Liver (tissue), 9 donors: ENCODE results near the gene SPAG16. TPM values are rescaled to one million over a fixed set of nuclear protein-coding genes. Genes with fewer than 3 reads are reported as not detected.

Experiments
- DNase-seq: peaks from one replicate; pipeline ENCODE4 v3.0.0-alpha.2; 2017; ENCODE audit warnings: low spot score
- H3K27ac ChIP-seq, 2 donors: one replicate each; pipeline ENCODE4 v1.7.0; 2013; ENCODE audit warnings: inconsistent platforms in 2 of 2, low read length in 2 of 2, control low read depth in 1 of 2, low read depth in 1 of 2, mild to moderate bottlenecking in 1 of 2
- H3K27me3 ChIP-seq, 4 donors: one replicate each; pipeline versions ENCODE4 v1.6.1 to v1.7.0; 2013; ENCODE audit warnings: low read length in 3 of 4, inconsistent platforms in 1 of 4, mild to moderate bottlenecking in 1 of 4, moderate library complexity in 1 of 4; ENCODE audit not compliant: control insufficient read depth in 4 of 4, insufficient read depth in 4 of 4
- H3K36me3 ChIP-seq, 4 donors: one replicate each; pipeline versions ENCODE4 v1.6.1 to v1.7.0; 2013; ENCODE audit warnings: low read length in 3 of 4, mild to moderate bottlenecking in 3 of 4, low read depth in 1 of 4, moderate library complexity in 1 of 4; ENCODE audit not compliant: control insufficient read depth in 4 of 4, insufficient read depth in 3 of 4
- H3K4me1 ChIP-seq, 4 donors: one replicate each; pipeline versions ENCODE4 v1.6.1 to v1.7.0; 2013; ENCODE audit warnings: low read length in 3 of 4, mild to moderate bottlenecking in 3 of 4, moderate library complexity in 1 of 4; ENCODE audit not compliant: control insufficient read depth in 4 of 4, insufficient read depth in 4 of 4
- H3K4me3 ChIP-seq, 3 donors: one replicate each; pipeline versions ENCODE4 v1.6.1 to v1.7.0; 2013; ENCODE audit warnings: low read length in 3 of 3, control low read depth in 1 of 3, low read depth in 1 of 3, mild to moderate bottlenecking in 1 of 3
- H3K9ac ChIP-seq, 2 donors: one replicate each; pipeline ENCODE4 v1.7.0; 2013; ENCODE audit warnings: low read length in 2 of 2, mild to moderate bottlenecking in 2 of 2, moderate library complexity in 2 of 2, control low read depth in 1 of 2, low read depth in 1 of 2
- H3K9me3 ChIP-seq, 4 donors: one replicate each; pipeline versions ENCODE4 v1.6.1 to v1.7.0; 2013; ENCODE audit warnings: low read length in 3 of 4; ENCODE audit not compliant: control insufficient read depth in 4 of 4
- EGR1 ChIP-seq, 2 donors: IDR thresholded peaks; 2 replicates each; pipeline ENCODE4 v1.6.1; 2016 to 2018; ENCODE audit warnings: antibody characterized with exemption in 2 of 2, low read depth in 2 of 2
- FOXA1 ChIP-seq: IDR thresholded peaks from 2 replicates; pipeline ENCODE4 v1.6.1; 2016; ENCODE audit warnings: antibody characterized with exemption
- FOXA2 ChIP-seq: IDR thresholded peaks from 2 replicates; pipeline ENCODE4 v1.6.1; 2016; ENCODE audit warnings: antibody characterized with exemption
- GABPA ChIP-seq, 2 donors: IDR thresholded peaks in 1 of 2; conservative IDR thresholded peaks in 1 of 2; 2 replicates each; pipeline ENCODE4 v1.6.1; 2016; ENCODE audit warnings: antibody characterized with exemption in 2 of 2, mild to moderate bottlenecking in 1 of 2, moderate library complexity in 1 of 2
- HNF4A ChIP-seq, 2 donors: conservative IDR thresholded peaks; 2 replicates each; pipeline ENCODE4 v1.6.1; 2016; ENCODE audit warnings: antibody characterized with exemption in 2 of 2, mild to moderate bottlenecking in 2 of 2
- HNF4G ChIP-seq: IDR thresholded peaks from 2 replicates; pipeline ENCODE4 v1.6.1; 2016; ENCODE audit warnings: antibody characterized with exemption
- JUND ChIP-seq, 2 donors: IDR thresholded peaks; 2 replicates each; pipeline ENCODE4 v1.6.1; 2016; ENCODE audit warnings: antibody characterized with exemption in 2 of 2
- NR2F2 ChIP-seq: IDR thresholded peaks from 2 replicates; pipeline ENCODE4 v1.6.1; 2016; ENCODE audit warnings: antibody characterized with exemption
- RAD21 ChIP-seq, 2 donors: IDR thresholded peaks; 2 replicates each; pipeline ENCODE4 v1.6.1; 2016; ENCODE audit warnings: antibody characterized with exemption in 2 of 2, mild to moderate bottlenecking in 2 of 2
- RXRA ChIP-seq, 2 donors: IDR thresholded peaks; 2 replicates each; pipeline ENCODE4 v1.6.1; 2017 to 2018; ENCODE audit warnings: antibody characterized with exemption in 2 of 2, mild to moderate bottlenecking in 1 of 2
- SP1 ChIP-seq: IDR thresholded peaks from 2 replicates; pipeline ENCODE4 v1.6.1; 2018; ENCODE audit warnings: antibody characterized with exemption, mild to moderate bottlenecking
- TAF1 ChIP-seq: conservative IDR thresholded peaks from 2 replicates; pipeline ENCODE4 v1.6.1; 2016; ENCODE audit warnings: antibody characterized with exemption, mild to moderate bottlenecking
- YY1 ChIP-seq: IDR thresholded peaks from 2 replicates; pipeline ENCODE4 v1.6.1; 2016; ENCODE audit warnings: antibody characterized with exemption, mild to moderate bottlenecking
- WGBS: extraction: QIAGEN DNeasy Blood & Tissue Kit; methylation state at CpG from one replicate; pipeline ENCODE4 v1.1.7; 2013; 5-methylcytosine and 5-hydroxymethylcytosine counted together
- polyA plus RNA-seq, 2 donors: library from polyadenylated mRNA; stranded (reverse) in 1 of 2; unstranded in 1 of 2; fragments of 200-250 nt in 1 of 2; fragments of >200 nt in 1 of 2; fragmentation: Nextera tagmentation in 1 of 2; extraction: Ambion mirVana in 1 of 2; gene quantifications; one replicate each; pipeline versions ENCODE4 v1.2.1 to v1.2.3, GENCODE V29; 2013 to 2015
- total RNA-seq, 2 donors: library from RNA; depleted of rRNA; stranded (reverse); fragments of >200 nt; gene quantifications; one replicate each; pipeline ENCODE4 v1.2.3, GENCODE V29; 2014
- TF ChIP-seq, protein P1 (sequence below): IDR thresholded peaks from 2 replicates; pipeline ENCODE4 v1.6.1; 2016; ENCODE audit warnings: antibody characterized with exemption
- TF ChIP-seq, protein P2 (sequence below): IDR thresholded peaks from 2 replicates; pipeline ENCODE4 v1.6.1; 2016; ENCODE audit warnings: antibody characterized with exemption
- TF ChIP-seq, protein P3 (sequence below): IDR thresholded peaks from 2 replicates; pipeline ENCODE4 v1.6.1; 2016; ENCODE audit warnings: antibody characterized with exemption
- TF ChIP-seq, protein P4 (sequence below): IDR thresholded peaks from 2 replicates; pipeline ENCODE4 v1.6.1; 2016; ENCODE audit warnings: antibody characterized with exemption, mild to moderate bottlenecking
- TF ChIP-seq, protein P5 (sequence below): fragments of 150-350 bp; IDR thresholded peaks from 2 replicates; pipeline ENCODE4 v1.5.1; 2017; ENCODE audit warnings: improper control_type of control experiment, low read depth, low read length; ENCODE audit not compliant: missing input control
- donor health status: healthy.
- donor health status: healthy.
- donor health status: healthy.
- donor health status: healthy.
- donor health status: healthy.

SPAG16 gene
- total and polyA plus RNA-seq, 4 donors: 6.4 to 12.7 (median 11.4) TPM

DNA sequence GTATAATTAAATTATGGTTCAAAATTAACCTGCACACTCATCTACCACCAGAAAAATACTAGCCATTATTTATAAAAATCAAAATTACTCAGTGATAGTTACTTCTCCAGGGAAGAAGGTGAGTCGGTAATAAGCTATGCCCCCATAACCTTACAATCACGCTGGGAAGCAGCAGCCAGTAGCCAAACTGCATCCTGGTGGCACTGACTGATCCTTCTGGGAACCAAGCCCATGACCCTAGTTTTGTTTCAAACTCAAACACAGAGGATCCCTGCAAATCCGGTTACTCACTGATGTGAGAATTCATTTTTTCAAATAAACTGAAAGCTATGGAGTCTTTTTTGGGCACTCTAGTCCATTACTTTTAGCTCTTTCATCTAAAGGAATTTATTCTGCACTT is 1038.4 kb downstream of the SPAG16 start:
- Histone ChIP-seq H3K4me1 (peaks cover 0 to 2% (median 0%) of the 10 kb centered on the region in 4 donors), H3K36me3 (no peaks in the 10 kb centered on the region), H3K9ac (no peak overlapping the region), H3K27ac (no peak overlapping the region), H3K4me3 (no peak overlapping the region), H3K27me3 (no peaks in the 10 kb centered on the region), H3K9me3 (no peaks in the 10 kb centered on the region)
- WGBS: 72% methylated on average over 3 of the region's 3 CpGs
- DNase-seq: no peak
- TF ChIP-seq, protein P1, sequence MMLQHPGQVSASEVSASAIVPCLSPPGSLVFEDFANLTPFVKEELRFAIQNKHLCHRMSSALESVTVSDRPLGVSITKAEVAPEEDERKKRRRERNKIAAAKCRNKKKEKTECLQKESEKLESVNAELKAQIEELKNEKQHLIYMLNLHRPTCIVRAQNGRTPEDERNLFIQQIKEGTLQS: no peak
- TF ChIP-seq, protein P2, sequence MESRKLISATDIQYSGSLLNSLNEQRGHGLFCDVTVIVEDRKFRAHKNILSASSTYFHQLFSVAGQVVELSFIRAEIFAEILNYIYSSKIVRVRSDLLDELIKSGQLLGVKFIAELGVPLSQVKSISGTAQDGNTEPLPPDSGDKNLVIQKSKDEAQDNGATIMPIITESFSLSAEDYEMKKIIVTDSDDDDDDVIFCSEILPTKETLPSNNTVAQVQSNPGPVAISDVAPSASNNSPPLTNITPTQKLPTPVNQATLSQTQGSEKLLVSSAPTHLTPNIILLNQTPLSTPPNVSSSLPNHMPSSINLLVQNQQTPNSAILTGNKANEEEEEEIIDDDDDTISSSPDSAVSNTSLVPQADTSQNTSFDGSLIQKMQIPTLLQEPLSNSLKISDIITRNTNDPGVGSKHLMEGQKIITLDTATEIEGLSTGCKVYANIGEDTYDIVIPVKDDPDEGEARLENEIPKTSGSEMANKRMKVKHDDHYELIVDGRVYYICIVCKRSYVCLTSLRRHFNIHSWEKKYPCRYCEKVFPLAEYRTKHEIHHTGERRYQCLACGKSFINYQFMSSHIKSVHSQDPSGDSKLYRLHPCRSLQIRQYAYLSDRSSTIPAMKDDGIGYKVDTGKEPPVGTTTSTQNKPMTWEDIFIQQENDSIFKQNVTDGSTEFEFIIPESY: no peak
- TF ChIP-seq GABPA (IDR thresholded peaks at IDR 0.05 in 1 of 2, conservative IDR thresholded peaks at IDR 0.05 in 1 of 2) (no peak), SP1 (no peak), FOXA2 (no peak), HNF4A (conservative IDR thresholded peaks at IDR 0.05) (no peak), RXRA (IDR thresholded peaks at IDR 0.05) (no peak), YY1 (no peak), TAF1 (no peak)

DNA sequence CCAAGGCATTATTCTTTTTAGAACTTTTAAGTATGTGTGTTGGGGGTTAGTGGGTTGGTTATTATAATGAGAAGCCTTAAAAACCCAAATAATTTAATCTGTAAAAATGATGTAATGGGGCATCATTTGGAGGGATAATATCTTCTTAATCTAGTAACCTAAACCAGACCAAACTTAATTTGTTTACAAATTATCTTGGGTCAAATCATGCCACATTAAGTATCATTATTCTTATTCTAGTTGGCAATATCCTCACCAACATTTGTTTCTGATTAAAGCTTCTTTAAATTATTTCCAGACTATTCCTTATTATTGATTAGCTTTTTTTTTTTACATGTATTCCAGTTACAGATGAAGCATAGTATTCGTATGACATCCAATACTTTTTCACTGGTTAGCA is 1041.1 kb downstream of the SPAG16 start:
- TF ChIP-seq HNF4G: no peak
- TF ChIP-seq, protein P3, sequence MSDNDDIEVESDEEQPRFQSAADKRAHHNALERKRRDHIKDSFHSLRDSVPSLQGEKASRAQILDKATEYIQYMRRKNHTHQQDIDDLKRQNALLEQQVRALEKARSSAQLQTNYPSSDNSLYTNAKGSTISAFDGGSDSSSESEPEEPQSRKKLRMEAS: no peak
- TF ChIP-seq, protein P2: no peak
- TF ChIP-seq NR2F2: no peak
- no peak for TF ChIP-seq SP1
- no peak for TF ChIP-seq HNF4A (conservative IDR thresholded peaks at IDR 0.05)
- no peak for TF ChIP-seq FOXA1
- TF ChIP-seq, protein P4, sequence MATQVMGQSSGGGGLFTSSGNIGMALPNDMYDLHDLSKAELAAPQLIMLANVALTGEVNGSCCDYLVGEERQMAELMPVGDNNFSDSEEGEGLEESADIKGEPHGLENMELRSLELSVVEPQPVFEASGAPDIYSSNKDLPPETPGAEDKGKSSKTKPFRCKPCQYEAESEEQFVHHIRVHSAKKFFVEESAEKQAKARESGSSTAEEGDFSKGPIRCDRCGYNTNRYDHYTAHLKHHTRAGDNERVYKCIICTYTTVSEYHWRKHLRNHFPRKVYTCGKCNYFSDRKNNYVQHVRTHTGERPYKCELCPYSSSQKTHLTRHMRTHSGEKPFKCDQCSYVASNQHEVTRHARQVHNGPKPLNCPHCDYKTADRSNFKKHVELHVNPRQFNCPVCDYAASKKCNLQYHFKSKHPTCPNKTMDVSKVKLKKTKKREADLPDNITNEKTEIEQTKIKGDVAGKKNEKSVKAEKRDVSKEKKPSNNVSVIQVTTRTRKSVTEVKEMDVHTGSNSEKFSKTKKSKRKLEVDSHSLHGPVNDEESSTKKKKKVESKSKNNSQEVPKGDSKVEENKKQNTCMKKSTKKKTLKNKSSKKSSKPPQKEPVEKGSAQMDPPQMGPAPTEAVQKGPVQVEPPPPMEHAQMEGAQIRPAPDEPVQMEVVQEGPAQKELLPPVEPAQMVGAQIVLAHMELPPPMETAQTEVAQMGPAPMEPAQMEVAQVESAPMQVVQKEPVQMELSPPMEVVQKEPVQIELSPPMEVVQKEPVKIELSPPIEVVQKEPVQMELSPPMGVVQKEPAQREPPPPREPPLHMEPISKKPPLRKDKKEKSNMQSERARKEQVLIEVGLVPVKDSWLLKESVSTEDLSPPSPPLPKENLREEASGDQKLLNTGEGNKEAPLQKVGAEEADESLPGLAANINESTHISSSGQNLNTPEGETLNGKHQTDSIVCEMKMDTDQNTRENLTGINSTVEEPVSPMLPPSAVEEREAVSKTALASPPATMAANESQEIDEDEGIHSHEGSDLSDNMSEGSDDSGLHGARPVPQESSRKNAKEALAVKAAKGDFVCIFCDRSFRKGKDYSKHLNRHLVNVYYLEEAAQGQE: no peak
- no peak for TF ChIP-seq EGR1 (IDR thresholded peaks at IDR 0.05; ENCODE audit: low read depth in 2 of 2)
- no peak for TF ChIP-seq FOXA2
- TF ChIP-seq RAD21 (IDR thresholded peaks at IDR 0.05): no peak
- no peak for TF ChIP-seq JUND (IDR thresholded peaks at IDR 0.05)
- TF ChIP-seq, protein P5, sequence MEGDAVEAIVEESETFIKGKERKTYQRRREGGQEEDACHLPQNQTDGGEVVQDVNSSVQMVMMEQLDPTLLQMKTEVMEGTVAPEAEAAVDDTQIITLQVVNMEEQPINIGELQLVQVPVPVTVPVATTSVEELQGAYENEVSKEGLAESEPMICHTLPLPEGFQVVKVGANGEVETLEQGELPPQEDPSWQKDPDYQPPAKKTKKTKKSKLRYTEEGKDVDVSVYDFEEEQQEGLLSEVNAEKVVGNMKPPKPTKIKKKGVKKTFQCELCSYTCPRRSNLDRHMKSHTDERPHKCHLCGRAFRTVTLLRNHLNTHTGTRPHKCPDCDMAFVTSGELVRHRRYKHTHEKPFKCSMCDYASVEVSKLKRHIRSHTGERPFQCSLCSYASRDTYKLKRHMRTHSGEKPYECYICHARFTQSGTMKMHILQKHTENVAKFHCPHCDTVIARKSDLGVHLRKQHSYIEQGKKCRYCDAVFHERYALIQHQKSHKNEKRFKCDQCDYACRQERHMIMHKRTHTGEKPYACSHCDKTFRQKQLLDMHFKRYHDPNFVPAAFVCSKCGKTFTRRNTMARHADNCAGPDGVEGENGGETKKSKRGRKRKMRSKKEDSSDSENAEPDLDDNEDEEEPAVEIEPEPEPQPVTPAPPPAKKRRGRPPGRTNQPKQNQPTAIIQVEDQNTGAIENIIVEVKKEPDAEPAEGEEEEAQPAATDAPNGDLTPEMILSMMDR: no peak
- 74% methylated on average over 1 of the region's 1 CpG for WGBS
- no peak overlapping the region for H3K9ac ChIP-seq

More for the DNA sequence above, 1041.1 kb downstream of the SPAG16 start:
- Histone ChIP-seq H3K36me3 (no peaks in the 10 kb centered on the region), H3K27me3 (no peaks in the 10 kb centered on the region), H3K4me1 (peaks cover 0 to 2% (median 0%) of the 10 kb centered on the region in 4 donors), H3K4me3 (no peak overlapping the region), H3K27ac (no peak overlapping the region), H3K9me3 (no peaks in the 10 kb centered on the region)
- DNase-seq: no peak
